Panc1 (cell line): Measurements from ENCODE around the gene BRD1. TPM values are rescaled to one million over a fixed set of nuclear protein-coding genes. Genes with fewer than 3 reads are reported as not detected.

Experiments used
- ATAC-seq: fragments of 200-7000 bp; cut with Tn5 transposase; 2 replicates; pipeline ENCODE4 v1.9.1; 2020; ENCODE audit warnings: mild to moderate bottlenecking, moderate library complexity
- BruUV-seq: library from RNA; stranded (reverse); fragments of 400-500 nt; replicated peaks from 2 replicates; lab custom pipeline; 2021; lab: Mats Ljungman, UMichigan
- CTCF ChIA-PET: fragments of 300-600 bp; sonication (Branson Sonifier 250); formaldehyde crosslinking; loops from one replicate; lab custom pipeline; 2022; ENCODE audit warnings: antibody characterized with exemption; lab: Charles Lee
- POLR2A ChIA-PET: fragments of 300-600 bp; sonication (Branson Sonifier 250); formaldehyde crosslinking; loops from one replicate; lab custom pipeline; 2022; ENCODE audit warnings: antibody characterized with exemption; lab: Charles Lee
- DNase-seq: peaks from one replicate; pipeline ENCODE4 v3.0.0-alpha.2; 2010; ENCODE audit warnings: low read depth, low spot score
- H3K27ac ChIP-seq: 2 replicates; pipeline ENCODE4 v1.5.1; 2011; ENCODE audit warnings: mild to moderate bottlenecking, low read length, inconsistent platforms
- H3K27me3 ChIP-seq: fragments of 200-500 bp; sonication (Bioruptor generic); 2 replicates; pipeline ENCODE4 v1.6.0; 2014; ENCODE audit warnings: low read length, inconsistent platforms; ENCODE audit not compliant: control insufficient read depth, insufficient read depth
- H3K36me3 ChIP-seq: fragments of 200-500 bp; sonication (Bioruptor generic); 2 replicates; pipeline ENCODE4 v1.5.1; 2014; ENCODE audit warnings: inconsistent platforms, mild to moderate bottlenecking, low read length, moderate library complexity; ENCODE audit not compliant: control insufficient read depth, insufficient read depth
- H3K4me1 ChIP-seq: 2 replicates; pipeline ENCODE4 v1.5.1; 2011; ENCODE audit warnings: inconsistent platforms, mild to moderate bottlenecking, low read length, moderate library complexity; ENCODE audit not compliant: control insufficient read depth, insufficient read depth
- H3K4me3 ChIP-seq, 2 experiments: 2 replicates each; pipeline ENCODE4 v1.5.1; 2011 to 2012; ENCODE audit warnings: low read depth in 2 of 2, low read length in 2 of 2, mild to moderate bottlenecking in 2 of 2, inconsistent platforms in 1 of 2, moderate library complexity in 1 of 2
- H3K9me3 ChIP-seq: fragments of 200-500 bp; sonication (Bioruptor generic); 2 replicates; pipeline ENCODE4 v1.5.1; 2014; ENCODE audit warnings: low read depth, mild to moderate bottlenecking, inconsistent platforms, low read length, moderate library complexity; ENCODE audit not compliant: control insufficient read depth, insufficient read depth
- CTCF ChIP-seq: fragments of 450-650 bp; IDR thresholded peaks from 2 replicates; pipeline ENCODE4 v1.5.1; 2017; ENCODE audit warnings: mild to moderate bottlenecking
- POLR2AphosphoS5 ChIP-seq: IDR thresholded peaks from 2 replicates; pipeline ENCODE4 v1.6.1; 2012; ENCODE audit warnings: mild to moderate bottlenecking, low read depth, low read length, moderate library complexity
- REST ChIP-seq, 2 experiments: IDR thresholded peaks; 2 replicates each; pipeline ENCODE4 v1.6.1; 2011 to 2012; ENCODE audit warnings: low read depth in 2 of 2, control low read depth in 1 of 2, low read length in 1 of 2, mild to moderate bottlenecking in 1 of 2, moderate library complexity in 1 of 2; ENCODE audit not compliant: insufficient read depth in 1 of 2
- SIN3A ChIP-seq: IDR thresholded peaks from 2 replicates; pipeline ENCODE4 v1.6.1; 2012; ENCODE audit warnings: low read depth, mild to moderate bottlenecking, low read length, moderate library complexity, borderline replicate concordance; ENCODE audit not compliant: insufficient read depth
- TCF7L2 ChIP-seq: IDR thresholded peaks from 2 replicates; pipeline ENCODE4 v1.6.1; 2011; ENCODE audit warnings: mild to moderate bottlenecking, low read depth, low read length, inconsistent platforms
- in situ Hi-C: cut with HindIII; loops from 2 replicates; pipeline ENCODE4 v1.10.0; 2016; ENCODE audit warnings: low sequenced_read_pairs, low pct_unique_long_range_greater_than_20kb
- intact Hi-C: fragments of 100-400 bp; cut with micrococcal nuclease; formaldehyde crosslinking; loops from one replicate; pipeline ENCODE4 v1.10.0; 2022; ENCODE audit not compliant: unreplicated experiment
- total RNA-seq: library from RNA; stranded (reverse); gene quantifications from one replicate; pipeline ENCODE4 v1.2.1, GENCODE V29; 2021; ENCODE audit not compliant: unreplicated experiment

BRD1 gene
- total RNA-seq, 1 experiment from 2014 or later, result 24.0 TPM

- intact Hi-C loops, result no loop called here
- ChIA-PET CTCF (no interaction called here), POLR2A (no interaction called here)
- ATAC-seq (no peak), DNase-seq (no peak)
- no peak for TF ChIP-seq SIN3A
- Histone ChIP-seq H3K4me3 (no peak overlapping the region), H3K27me3 (no peaks in the 10 kb centered on the region), H3K9me3 (no peaks in the 10 kb centered on the region), H3K4me1 (no peaks in the 10 kb centered on the region), H3K27ac (no peak overlapping the region), H3K36me3 (peaks cover 6% of the 10 kb centered on the region)
- in situ Hi-C loops, result no loop called here
- no TSS peak for BruUV-seq
Observed at GRCh38 chr22:49796596-49797270, 30.9 kb downstream of the BRD1 start.

GRCh38 chr22:49795521-49795920 is 32.2 kb downstream of the BRD1 start:
- POLR2A ChIA-PET, result no interaction called here
- DNase-seq (no peak), ATAC-seq (no peak)
- Histone ChIP-seq H3K27me3 (no peaks in the 10 kb centered on the region), H3K36me3 (peaks cover 6% of the 10 kb centered on the region), H3K27ac (no peak overlapping the region), H3K9me3 (no peaks in the 10 kb centered on the region), H3K4me1 (no peaks in the 10 kb centered on the region), H3K4me3 (no peak overlapping the region)
- intact Hi-C loops (no loop called here), in situ Hi-C loops (no loop called here)
- TF ChIP-seq REST (IDR thresholded peaks at IDR 0.05; ENCODE audit: insufficient read depth in 1 of 2, low read depth in 2 of 2, low read length in 1 of 2), result no peak
- TF ChIP-seq POLR2AphosphoS5, result no peak
- no peak for TF ChIP-seq SIN3A
- TF ChIP-seq CTCF, result no peak
- no peak for TF ChIP-seq TCF7L2
- BruUV-seq, result no TSS peak
- CTCF ChIA-PET, result no interaction called here

GRCh38 chr22:49793871-49794270 is 33.8 kb downstream of the BRD1 start:
- no peaks in the 10 kb centered on the region for H3K4me1 ChIP-seq
- intact Hi-C loops (no loop called here), in situ Hi-C loops (no loop called here)
- CTCF ChIA-PET, result no interaction called here
- no peak for DNase-seq
- no peak for ATAC-seq
- no peaks in the 10 kb centered on the region for H3K9me3 ChIP-seq
- H3K36me3 ChIP-seq, result peaks cover 6% of the 10 kb centered on the region
- TF ChIP-seq SIN3A (no peak), POLR2AphosphoS5 (no peak), REST (IDR thresholded peaks at IDR 0.05; ENCODE audit: insufficient read depth in 1 of 2, low read depth in 2 of 2, low read length in 1 of 2) (no peak), TCF7L2 (no peak), CTCF (no peak)
- H3K4me3 ChIP-seq, result no peak overlapping the region
- no peaks in the 10 kb centered on the region for H3K27me3 ChIP-seq
- H3K27ac ChIP-seq, result no peak overlapping the region
- no TSS peak for BruUV-seq
- POLR2A ChIA-PET, result no interaction called here
